ENCODE results near the gene FCMR. TPM values are rescaled to one million over a fixed set of nuclear protein-coding genes. Genes with fewer than 3 reads are reported as not detected.

Gene FCMR
- total and polyA plus RNA-seq, 9 of the 15 experiments (the other 6 are each of a cell fraction or from before 2014, with no cell fraction given) = 0.11 to 0.82 (median 0.20) TPM; not detected in 5

- TF ChIP-seq, protein P1, sequence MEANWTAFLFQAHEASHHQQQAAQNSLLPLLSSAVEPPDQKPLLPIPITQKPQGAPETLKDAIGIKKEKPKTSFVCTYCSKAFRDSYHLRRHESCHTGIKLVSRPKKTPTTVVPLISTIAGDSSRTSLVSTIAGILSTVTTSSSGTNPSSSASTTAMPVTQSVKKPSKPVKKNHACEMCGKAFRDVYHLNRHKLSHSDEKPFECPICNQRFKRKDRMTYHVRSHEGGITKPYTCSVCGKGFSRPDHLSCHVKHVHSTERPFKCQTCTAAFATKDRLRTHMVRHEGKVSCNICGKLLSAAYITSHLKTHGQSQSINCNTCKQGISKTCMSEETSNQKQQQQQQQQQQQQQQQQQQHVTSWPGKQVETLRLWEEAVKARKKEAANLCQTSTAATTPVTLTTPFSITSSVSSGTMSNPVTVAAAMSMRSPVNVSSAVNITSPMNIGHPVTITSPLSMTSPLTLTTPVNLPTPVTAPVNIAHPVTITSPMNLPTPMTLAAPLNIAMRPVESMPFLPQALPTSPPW (CRISPR knock-in tag; IDR thresholded peaks at IDR 0.05) = peak; percentile 77
- 0 out of 2 replicates have a peak, but pooled peaks have one; percentile 37 for TF ChIP-seq SOX6 (IDR thresholded peaks at IDR 0.05)
- TF ChIP-seq KDM1A (IDR thresholded peaks at IDR 0.05) = peak; percentile 36 to 45; a peak in 3 of 4 replicates
- TF ChIP-seq, protein P2, sequence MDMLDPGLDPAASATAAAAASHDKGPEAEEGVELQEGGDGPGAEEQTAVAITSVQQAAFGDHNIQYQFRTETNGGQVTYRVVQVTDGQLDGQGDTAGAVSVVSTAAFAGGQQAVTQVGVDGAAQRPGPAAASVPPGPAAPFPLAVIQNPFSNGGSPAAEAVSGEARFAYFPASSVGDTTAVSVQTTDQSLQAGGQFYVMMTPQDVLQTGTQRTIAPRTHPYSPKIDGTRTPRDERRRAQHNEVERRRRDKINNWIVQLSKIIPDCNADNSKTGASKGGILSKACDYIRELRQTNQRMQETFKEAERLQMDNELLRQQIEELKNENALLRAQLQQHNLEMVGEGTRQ (CRISPR knock-in tag; IDR thresholded peaks at IDR 0.05) = peak; percentile 73
- TF ChIP-seq, protein P3, sequence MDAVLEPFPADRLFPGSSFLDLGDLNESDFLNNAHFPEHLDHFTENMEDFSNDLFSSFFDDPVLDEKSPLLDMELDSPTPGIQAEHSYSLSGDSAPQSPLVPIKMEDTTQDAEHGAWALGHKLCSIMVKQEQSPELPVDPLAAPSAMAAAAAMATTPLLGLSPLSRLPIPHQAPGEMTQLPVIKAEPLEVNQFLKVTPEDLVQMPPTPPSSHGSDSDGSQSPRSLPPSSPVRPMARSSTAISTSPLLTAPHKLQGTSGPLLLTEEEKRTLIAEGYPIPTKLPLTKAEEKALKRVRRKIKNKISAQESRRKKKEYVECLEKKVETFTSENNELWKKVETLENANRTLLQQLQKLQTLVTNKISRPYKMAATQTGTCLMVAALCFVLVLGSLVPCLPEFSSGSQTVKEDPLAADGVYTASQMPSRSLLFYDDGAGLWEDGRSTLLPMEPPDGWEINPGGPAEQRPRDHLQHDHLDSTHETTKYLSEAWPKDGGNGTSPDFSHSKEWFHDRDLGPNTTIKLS (IDR thresholded peaks at IDR 0.05; ENCODE audit: borderline replicate concordance, low read depth) = peak; percentile 90
- no peak for TF ChIP-seq COPS2 (conservative IDR thresholded peaks at IDR 0.05)
- TF ChIP-seq, protein P4, sequence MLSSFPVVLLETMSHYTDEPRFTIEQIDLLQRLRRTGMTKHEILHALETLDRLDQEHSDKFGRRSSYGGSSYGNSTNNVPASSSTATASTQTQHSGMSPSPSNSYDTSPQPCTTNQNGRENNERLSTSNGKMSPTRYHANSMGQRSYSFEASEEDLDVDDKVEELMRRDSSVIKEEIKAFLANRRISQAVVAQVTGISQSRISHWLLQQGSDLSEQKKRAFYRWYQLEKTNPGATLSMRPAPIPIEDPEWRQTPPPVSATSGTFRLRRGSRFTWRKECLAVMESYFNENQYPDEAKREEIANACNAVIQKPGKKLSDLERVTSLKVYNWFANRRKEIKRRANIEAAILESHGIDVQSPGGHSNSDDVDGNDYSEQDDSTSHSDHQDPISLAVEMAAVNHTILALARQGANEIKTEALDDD (IDR thresholded peaks at IDR 0.05) = 0 out of 2 replicates have a peak, but pooled peaks have one; percentile 27
- no peak for TF ChIP-seq TAF9B (IDR thresholded peaks at IDR 0.05; ENCODE audit: partially characterized antibody)
- no peak for TF ChIP-seq DDX20 (tag; IDR thresholded peaks at IDR 0.05; ENCODE audit: low read depth)
- no peak for TF ChIP-seq KAT2B (IDR thresholded peaks at IDR 0.05; ENCODE audit: low read depth, low read length)
- peak in 1 of 2 experiments; percentile 33; a peak in 1 of 4 replicates for TF ChIP-seq HDAC1 (IDR thresholded peaks at IDR 0.05)
- no peak for TF ChIP-seq CTBP1 (IDR thresholded peaks at IDR 0.05; ENCODE audit: borderline replicate concordance)
- no peak for TF ChIP-seq MAFG (tag; conservative IDR thresholded peaks at IDR 0.05)
- TF ChIP-seq, protein P5, sequence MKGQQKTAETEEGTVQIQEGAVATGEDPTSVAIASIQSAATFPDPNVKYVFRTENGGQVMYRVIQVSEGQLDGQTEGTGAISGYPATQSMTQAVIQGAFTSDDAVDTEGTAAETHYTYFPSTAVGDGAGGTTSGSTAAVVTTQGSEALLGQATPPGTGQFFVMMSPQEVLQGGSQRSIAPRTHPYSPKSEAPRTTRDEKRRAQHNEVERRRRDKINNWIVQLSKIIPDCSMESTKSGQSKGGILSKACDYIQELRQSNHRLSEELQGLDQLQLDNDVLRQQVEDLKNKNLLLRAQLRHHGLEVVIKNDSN (CRISPR knock-in tag; IDR thresholded peaks at IDR 0.05) = peak; percentile 58; the same call in 1 of the 2 replicates
- TF ChIP-seq STAG1 (CRISPR knock-in tag; IDR thresholded peaks at IDR 0.05; ENCODE audit: borderline replicate concordance) = no peak
- no peak for TF ChIP-seq KAT8 (IDR thresholded peaks at IDR 0.05; ENCODE audit: low read depth)
- TF ChIP-seq LEF1 (IDR thresholded peaks at IDR 0.05) = peak; percentile 51; the same call in 1 of the 2 replicates
- TF ChIP-seq, protein P6, sequence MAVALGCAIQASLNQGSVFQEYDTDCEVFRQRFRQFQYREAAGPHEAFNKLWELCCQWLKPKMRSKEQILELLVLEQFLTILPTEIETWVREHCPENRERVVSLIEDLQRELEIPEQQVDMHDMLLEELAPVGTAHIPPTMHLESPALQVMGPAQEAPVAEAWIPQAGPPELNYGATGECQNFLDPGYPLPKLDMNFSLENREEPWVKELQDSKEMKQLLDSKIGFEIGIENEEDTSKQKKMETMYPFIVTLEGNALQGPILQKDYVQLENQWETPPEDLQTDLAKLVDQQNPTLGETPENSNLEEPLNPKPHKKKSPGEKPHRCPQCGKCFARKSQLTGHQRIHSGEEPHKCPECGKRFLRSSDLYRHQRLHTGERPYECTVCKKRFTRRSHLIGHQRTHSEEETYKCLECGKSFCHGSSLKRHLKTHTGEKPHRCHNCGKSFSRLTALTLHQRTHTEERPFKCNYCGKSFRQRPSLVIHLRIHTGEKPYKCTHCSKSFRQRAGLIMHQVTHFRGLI (CRISPR knock-in tag; IDR thresholded peaks at IDR 0.05) = peak; percentile 44; the same call in 1 of the 2 replicates
- TF ChIP-seq KDM2B (CRISPR knock-in tag; IDR thresholded peaks at IDR 0.05) = no peak
- peak; percentile 52 for TF ChIP-seq DPF2 (IDR thresholded peaks at IDR 0.05)
Observed at GRCh38 chr1:206955476-206956451, 34.0 kb upstream of the FCMR start (continued).

Measured in K562 (cell line).